KMS-11 (cell line): ENCODE measurements around the gene TOB2.

Experiments used
- H2AFZ ChIP-seq: fragments of 200-600 bp; sonication (generic); 2 replicates; pipeline ENCODE4 v1.6.1; 2016; ENCODE audit warnings: antibody characterized with exemption, mixed run types, low read depth
- H3K27ac ChIP-seq: fragments of 200-600 bp; sonication (generic); 2 replicates; pipeline ENCODE4 v1.6.1; 2016; ENCODE audit warnings: mild to moderate bottlenecking, mixed run types
- H3K27me3 ChIP-seq: fragments of 200-600 bp; sonication (generic); 2 replicates; pipeline ENCODE4 v1.6.1; 2017; ENCODE audit warnings: mild to moderate bottlenecking, low read depth, mixed run types, moderate library complexity; ENCODE audit not compliant: insufficient read depth
- H3K36me3 ChIP-seq: fragments of 200-600 bp; sonication (generic); 2 replicates; pipeline ENCODE4 v1.6.1; 2017; ENCODE audit warnings: mild to moderate bottlenecking, mixed run types; ENCODE audit not compliant: insufficient read depth
- H3K4me1 ChIP-seq: fragments of 200-600 bp; sonication (generic); 2 replicates; pipeline ENCODE4 v1.6.1; 2016; ENCODE audit warnings: mild to moderate bottlenecking, low read depth, mixed run types; ENCODE audit not compliant: poor library complexity, severe bottlenecking
- H3K4me2 ChIP-seq: fragments of 200-600 bp; sonication (generic); 2 replicates; pipeline ENCODE4 v1.7.0; 2016; ENCODE audit warnings: mild to moderate bottlenecking, mixed run types
- H3K4me3 ChIP-seq: fragments of 200-600 bp; sonication (generic); IDR thresholded peaks from 2 replicates; pipeline ENCODE4 v1.6.1; 2017; ENCODE audit warnings: low read depth, low read length, mixed read lengths; ENCODE audit not compliant: insufficient read depth
- H3K79me2 ChIP-seq: fragments of 200-600 bp; sonication (generic); 2 replicates; pipeline ENCODE4 v1.6.1; 2016; ENCODE audit warnings: low read depth, mixed run types; ENCODE audit not compliant: insufficient read depth
- H3K9ac ChIP-seq: fragments of 200-600 bp; sonication (generic); 2 replicates; pipeline ENCODE4 v1.6.1; 2016; ENCODE audit warnings: mild to moderate bottlenecking, mixed run types
- H4K20me1 ChIP-seq: fragments of 200-600 bp; sonication (generic); 2 replicates; pipeline ENCODE4 v1.6.1; 2016; ENCODE audit warnings: mild to moderate bottlenecking, mixed run types; ENCODE audit not compliant: insufficient read depth
- CTCF ChIP-seq: fragments of 200-600 bp; sonication (generic); conservative IDR thresholded peaks from 2 replicates; pipeline ENCODE4 v1.6.1; 2017; ENCODE audit warnings: low read depth, mild to moderate bottlenecking, antibody characterized with exemption, low read length, moderate library complexity, mixed read lengths

The TOB2 gene

GRCh38 chr22:41431656-41432055, 14.9 kb downstream of the TOB2 start:
- TF ChIP-seq CTCF = no peak
- no peaks in the 10 kb centered on the region for H4K20me1 ChIP-seq
- peaks cover 21% of the 10 kb centered on the region; the same call in 1 of the 2 replicates for H3K79me2 ChIP-seq

GRCh38 chr22:41429951-41430332, 16.7 kb downstream of the TOB2 start:
- Histone ChIP-seq H3K4me3 (no peak overlapping the region), H4K20me1 (no peaks in the 10 kb centered on the region), H3K79me2 (peaks cover 4% of the 10 kb centered on the region; the same call in 1 of the 2 replicates), H3K9ac (no peak overlapping the region), H3K4me1 (peaks cover 31% of the 10 kb centered on the region), H3K36me3 (no peaks in the 10 kb centered on the region), H3K27me3 (no peaks in the 10 kb centered on the region), H3K27ac (no peak overlapping the region), H3K4me2 (no peak overlapping the region), H2AFZ (no peak overlapping the region)
- TF ChIP-seq CTCF = no peak

More at GRCh38 chr22:41431656-41432055, 14.9 kb downstream of the TOB2 start:
- H3K27me3 ChIP-seq = no peaks in the 10 kb centered on the region
- no peak overlapping the region for H3K4me3 ChIP-seq
- no peaks in the 10 kb centered on the region; the same call in 1 of the 2 replicates for H3K36me3 ChIP-seq
- no peak overlapping the region for H2AFZ ChIP-seq
- H3K9ac ChIP-seq = no peak overlapping the region
- H3K4me1 ChIP-seq = peaks cover 16% of the 10 kb centered on the region
- H3K4me2 ChIP-seq = no peak overlapping the region
- no peak overlapping the region for H3K27ac ChIP-seq

- H2AFZ ChIP-seq = no peak overlapping the region
- no peak overlapping the region for H3K9ac ChIP-seq
- H3K4me2 ChIP-seq = no peak overlapping the region
- H3K4me3 ChIP-seq = no peak overlapping the region
- no peaks in the 10 kb centered on the region for H4K20me1 ChIP-seq
- no peaks in the 10 kb centered on the region for H3K36me3 ChIP-seq
- H3K79me2 ChIP-seq = 0 out of 2 replicates have a peak, but pooled peaks cover 4% of the 10 kb centered on the region
- no peak for TF ChIP-seq CTCF
- no peaks in the 10 kb centered on the region for H3K27me3 ChIP-seq
- H3K4me1 ChIP-seq = peaks cover 36% of the 10 kb centered on the region
- H3K27ac ChIP-seq = no peak overlapping the region
These were observed 17.2 kb downstream of the TOB2 start for GRCh38 chr22:41429232-41429950.

GRCh38 chr22:41425660-41426365, 20.8 kb downstream of the TOB2 start:
- Histone ChIP-seq H2AFZ (peak overlapping the region; percentile 32), H4K20me1 (no peaks in the 10 kb centered on the region), H3K4me1 (peaks cover 40% of the 10 kb centered on the region), H3K36me3 (no peaks in the 10 kb centered on the region), H3K27ac (peak overlapping the region; percentile 79), H3K27me3 (no peaks in the 10 kb centered on the region), H3K9ac (peak overlapping the region; percentile 43; the same call in 1 of the 2 replicates), H3K79me2 (0 out of 2 replicates have a peak, but pooled peaks cover 4% of the 10 kb centered on the region), H3K4me2 (peak overlapping the region; percentile 18), H3K4me3 (no peak overlapping the region)
- no peak for TF ChIP-seq CTCF
